SIG-M5 treated with dmso at 0.1 percent for 504 hours (cell line): Measurements from ENCODE around the gene FAM229B.
"Not testable (repeated sequence)": the region's sequence is repeated elsewhere in the genome, so short reads cannot be mapped to it uniquely, and the experiment has no call there.

Source experiments
- DNase-seq: peaks from one replicate; lab custom pipeline; 2025; ENCODE audit not compliant: unreplicated experiment; lab: John Stamatoyannopoulos, UW

The FAM229B gene, protein sequence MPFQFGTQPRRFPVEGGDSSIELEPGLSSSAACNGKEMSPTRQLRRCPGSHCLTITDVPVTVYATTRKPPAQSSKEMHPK

DNA sequence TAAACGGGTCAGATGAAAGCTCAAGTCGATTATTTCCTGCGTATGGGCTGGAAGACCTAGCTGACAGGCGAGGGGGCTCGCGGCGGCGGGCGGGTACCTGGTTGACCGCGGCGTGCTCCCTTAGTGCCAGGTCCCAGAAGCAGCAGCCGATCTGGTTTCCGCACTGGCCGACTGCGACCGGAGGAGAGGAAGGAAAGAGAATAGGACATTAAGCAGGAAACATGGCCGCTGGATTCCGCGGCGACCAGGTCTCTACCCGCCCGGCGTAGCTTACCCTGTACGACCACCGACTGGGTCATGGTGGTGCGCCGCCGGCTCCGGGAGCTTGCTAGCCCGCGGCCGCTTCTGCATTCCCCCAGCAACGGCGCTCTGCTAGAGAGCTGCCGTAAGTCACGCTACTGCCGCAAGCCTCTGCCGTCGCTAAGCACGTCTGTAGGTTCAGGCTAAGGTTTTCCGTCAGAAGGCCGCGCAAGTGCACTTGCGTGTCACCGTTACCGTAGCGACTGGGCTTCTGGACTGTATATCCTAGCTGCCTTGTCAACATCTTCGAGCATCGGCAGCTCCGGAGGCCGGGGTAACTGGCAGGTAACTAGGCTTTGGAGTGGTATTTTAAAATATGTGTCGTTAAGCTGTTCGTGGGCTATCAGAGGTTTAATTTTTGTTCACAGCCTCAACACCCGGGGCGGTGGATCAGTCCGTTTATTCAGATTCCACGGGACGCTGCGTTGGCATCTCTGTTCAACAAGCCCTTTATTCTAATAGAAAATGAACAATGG, at the start of gene FAM229B, which contains the start of gene TUBE1:
FAM229B (plus strand) TSS at position 456 of the 776 bp plus-strand sequence. CDS start 11,693 bp downstream, outside the sequence.
TUBE1 (minus strand) TSS at position 347 of the 776 bp plus-strand sequence; CDS start at position 299, 48 bp downstream.
- DNase-seq: peak; percentile 96

DNA sequence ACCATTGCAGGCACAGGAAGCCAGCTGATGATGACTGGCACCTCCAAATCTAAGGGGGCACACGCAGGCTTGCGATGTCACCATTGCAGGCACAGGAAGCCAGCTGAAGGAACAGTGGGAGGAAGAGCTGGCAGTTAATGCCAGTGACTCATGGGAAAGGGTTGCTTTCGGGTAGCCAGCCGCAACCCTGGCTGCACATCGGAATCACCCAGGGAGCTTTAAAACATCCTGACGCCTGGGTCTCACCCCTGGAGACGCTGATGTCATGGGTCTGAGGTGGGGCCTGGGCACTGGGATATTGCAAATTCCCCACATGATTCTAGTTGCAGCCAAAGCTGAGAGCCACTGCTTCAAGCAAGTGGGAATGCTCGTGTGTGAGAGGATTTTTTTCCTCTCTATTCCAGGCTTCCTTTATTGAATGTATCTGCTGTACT, 49.6 kb upstream of the FAM229B start:
- no peak for DNase-seq

DNA sequence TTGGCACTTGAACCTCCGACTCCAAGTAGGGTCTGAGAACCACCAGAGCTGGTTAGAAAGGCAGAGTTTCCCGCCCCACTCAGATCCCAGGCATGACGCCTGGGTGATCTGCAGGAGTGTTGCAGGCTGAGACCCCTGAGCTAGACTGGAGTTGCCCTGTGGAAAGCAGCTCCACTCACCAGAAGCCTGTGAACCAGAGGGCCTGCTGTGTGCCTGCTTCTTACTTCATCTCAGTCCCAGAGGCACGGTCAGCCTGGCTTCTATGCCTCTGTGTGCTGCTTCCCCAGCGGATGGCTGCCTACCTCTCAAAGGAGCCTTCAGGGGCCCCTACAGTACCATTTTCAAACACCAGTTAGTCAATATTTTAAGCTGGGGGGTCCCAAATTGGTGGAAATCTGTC, 49.1 kb upstream of the FAM229B start:
- no peak for DNase-seq

GRCh38 chr6:112038756-112039430, 48.5 kb upstream of the FAM229B start:
- no peak for DNase-seq

- no peak for DNase-seq
Measured at GRCh38 chr6:112039431-112039770, 48.0 kb upstream of the FAM229B start.

GRCh38 chr6:112040956-112041355, 46.4 kb upstream of the FAM229B start:
- no peak for DNase-seq

DNA sequence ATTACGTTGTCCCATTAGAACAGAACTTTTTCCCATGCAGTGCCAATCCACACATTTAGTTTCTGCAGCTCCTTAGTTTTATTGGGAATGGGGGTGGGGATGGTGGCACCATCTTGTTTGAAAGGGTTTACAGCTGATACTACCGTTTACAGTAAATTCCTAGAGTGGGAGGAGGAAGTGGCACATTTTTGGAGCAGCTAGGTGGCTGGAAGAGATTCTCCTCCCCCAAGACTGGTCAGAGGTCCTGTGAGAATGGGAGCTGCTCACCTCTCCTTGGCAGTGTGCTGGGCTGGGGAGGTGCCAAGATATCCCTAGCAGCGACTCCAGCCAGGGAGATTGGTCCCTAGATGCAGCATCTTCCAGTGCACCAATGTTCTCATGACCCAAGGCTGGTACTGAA, 45.9 kb upstream of the FAM229B start:
- no peak for DNase-seq

GRCh38 chr6:112043032-112044007, 44.1 kb upstream of the FAM229B start:
- peak; percentile 89 for DNase-seq

GRCh38 chr6:112044196-112044595, 43.2 kb upstream of the FAM229B start:
- DNase-seq: no peak

DNA sequence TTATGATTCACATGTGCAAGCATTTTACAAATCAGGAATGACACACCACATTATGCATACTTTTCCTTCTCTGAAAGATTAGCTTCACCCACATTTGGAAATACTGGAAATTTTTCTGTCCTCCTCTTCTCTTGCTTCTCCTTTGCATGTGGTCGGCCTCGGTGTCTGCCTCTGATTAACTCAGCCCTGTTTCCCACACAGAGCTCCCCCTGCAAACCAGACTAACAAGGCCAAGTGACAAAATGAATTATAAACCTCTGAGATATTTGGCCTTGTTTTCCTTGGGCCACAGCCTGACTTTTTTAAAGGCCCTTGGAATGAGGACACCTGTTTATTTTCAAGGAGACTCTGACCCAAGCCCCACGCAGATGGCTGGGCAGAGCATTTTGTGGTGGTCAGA, 42.5 kb upstream of the FAM229B start:
- no peak for DNase-seq

- not testable (repeated sequence) for DNase-seq
Measured at GRCh38 chr6:112047523-112047922, 39.9 kb upstream of the FAM229B start.

DNA sequence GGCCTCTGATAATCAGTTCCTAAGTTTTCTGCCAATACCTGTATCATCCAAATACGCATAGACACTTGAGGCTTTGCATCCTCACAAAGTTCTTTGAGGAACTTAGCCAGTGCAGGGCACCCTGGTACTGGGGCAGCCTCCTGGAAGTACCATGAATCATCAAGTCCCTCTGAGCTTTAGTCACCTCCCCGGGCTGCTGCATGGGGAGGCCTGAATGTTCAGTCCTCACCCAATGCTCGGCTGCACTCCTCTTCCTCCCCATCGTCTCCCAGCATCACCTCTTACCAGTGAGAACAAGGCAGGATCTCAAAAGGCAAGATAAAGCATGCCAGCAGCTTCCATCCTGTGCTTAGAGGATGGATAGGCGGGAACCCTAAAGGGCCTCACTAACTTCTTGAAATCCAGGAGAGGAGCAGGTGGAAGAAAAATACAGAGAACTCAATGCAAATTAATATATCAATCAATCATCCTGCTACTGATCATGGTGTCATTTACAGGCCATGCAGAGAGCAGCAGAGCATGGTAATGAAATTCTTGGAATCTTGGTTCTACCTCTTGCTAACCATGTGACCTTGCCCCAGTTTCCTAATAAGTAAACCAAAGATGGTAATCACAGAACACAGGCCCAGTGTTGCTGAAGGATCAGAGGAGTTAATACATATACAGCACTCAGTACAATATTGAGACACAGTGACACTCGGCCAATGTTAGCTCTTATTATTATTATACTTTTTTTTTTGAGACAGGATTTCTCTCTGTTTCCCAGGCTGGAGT, 38.2 kb upstream of the FAM229B start:
- DNase-seq: no peak

DNA sequence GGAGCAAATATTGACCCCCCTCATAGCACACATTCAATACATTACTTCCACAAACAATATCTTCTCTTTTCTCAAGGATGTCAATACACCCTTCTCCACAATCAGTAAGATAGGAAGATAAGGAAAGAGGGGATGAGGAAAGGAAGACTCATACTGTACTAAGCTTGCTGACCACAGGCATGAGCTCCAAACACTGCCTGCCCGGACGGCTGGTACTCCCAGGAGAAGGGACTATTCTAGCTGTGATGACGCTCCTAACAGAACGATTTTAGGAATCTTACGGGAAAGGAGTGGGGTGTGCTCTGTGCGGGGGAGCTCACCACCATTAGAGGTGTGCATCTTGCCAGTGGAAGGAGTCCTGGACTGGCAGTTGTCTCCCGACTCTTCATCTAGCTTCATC, 37.4 kb upstream of the FAM229B start:
- DNase-seq: no peak

- no peak for DNase-seq
Measured at GRCh38 chr6:112050429-112050828, 37.0 kb upstream of the FAM229B start.

DNA sequence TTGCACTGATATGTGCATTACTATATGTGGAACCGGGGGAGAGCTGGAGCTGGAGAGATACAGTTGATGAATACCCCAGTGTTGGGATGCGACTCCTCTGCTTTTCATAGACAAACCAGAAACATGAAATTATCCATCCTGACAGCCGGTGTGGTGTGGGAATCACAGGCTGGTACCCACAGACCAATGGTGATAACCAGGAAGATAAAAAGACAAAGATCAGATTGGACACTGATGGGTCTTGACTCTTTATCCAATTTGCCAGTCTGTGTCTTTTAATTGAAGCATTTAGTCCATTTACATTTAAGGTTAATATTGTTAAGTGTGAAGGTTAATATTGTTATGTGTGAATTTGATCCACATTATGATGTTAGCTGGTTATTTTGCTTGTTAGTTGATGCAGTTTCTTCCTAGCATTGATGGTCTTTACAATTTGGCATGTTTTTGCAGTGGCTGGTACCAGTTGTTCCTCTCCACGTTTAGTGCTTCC, 36.1 kb upstream of the FAM229B start:
- not testable (repeated sequence) for DNase-seq

DNA sequence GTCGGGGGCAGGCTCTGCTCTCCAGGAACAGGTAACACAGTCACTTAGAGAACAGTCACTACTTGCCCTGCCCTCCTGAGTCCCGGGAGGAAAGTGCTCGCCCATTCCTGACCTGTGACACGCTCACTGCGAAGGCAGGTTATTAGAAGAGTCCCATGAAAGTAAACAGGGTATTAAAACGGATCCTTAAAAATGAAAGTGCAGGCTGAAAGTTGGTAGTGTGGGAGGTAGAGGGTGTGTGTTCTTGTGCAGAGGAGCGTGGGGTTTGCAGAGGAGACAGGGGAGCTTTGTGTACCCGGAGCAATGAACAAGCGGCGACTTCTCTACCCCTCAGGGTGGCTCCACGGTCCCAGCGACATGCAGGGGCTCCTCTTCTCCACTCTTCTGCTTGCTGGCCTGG, 33.4 kb upstream of the FAM229B start, which contains the start of gene CCN6:
CCN6 (plus strand) TSS at position 104 of the 400 bp plus-strand sequence; CDS start at position 358, 254 bp downstream.
- DNase-seq: no peak

DNA sequence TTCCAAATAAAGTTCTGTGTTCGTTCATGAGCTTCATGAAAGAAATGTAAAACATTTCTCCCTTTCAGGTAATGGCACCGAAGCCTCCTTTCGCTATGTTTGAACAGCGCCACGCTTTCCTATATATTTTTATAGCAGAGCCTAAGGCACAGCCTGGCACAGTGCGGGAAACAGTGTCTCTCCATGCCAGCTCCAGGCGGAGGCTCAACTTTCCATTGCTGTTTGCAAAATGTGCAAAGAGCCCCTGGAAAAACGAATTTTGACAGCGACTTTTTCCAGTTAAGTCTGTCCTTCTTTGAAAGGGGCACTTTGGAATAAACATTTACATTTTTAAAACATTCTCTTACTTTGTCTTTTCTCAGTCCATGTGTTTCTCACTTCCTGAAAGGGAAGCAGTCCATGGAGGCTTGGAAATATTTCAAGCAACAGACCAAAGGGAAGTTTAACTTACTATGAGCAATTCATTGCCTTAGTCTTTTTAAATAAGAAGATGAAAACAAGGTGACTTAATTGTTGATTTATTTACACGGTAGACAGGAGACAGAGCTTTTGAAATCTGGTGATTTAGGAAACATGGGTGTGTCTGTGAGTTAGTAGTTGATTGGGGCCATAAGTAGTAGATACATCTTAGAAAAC, 32.7 kb upstream of the FAM229B start:
- DNase-seq: no peak

DNA sequence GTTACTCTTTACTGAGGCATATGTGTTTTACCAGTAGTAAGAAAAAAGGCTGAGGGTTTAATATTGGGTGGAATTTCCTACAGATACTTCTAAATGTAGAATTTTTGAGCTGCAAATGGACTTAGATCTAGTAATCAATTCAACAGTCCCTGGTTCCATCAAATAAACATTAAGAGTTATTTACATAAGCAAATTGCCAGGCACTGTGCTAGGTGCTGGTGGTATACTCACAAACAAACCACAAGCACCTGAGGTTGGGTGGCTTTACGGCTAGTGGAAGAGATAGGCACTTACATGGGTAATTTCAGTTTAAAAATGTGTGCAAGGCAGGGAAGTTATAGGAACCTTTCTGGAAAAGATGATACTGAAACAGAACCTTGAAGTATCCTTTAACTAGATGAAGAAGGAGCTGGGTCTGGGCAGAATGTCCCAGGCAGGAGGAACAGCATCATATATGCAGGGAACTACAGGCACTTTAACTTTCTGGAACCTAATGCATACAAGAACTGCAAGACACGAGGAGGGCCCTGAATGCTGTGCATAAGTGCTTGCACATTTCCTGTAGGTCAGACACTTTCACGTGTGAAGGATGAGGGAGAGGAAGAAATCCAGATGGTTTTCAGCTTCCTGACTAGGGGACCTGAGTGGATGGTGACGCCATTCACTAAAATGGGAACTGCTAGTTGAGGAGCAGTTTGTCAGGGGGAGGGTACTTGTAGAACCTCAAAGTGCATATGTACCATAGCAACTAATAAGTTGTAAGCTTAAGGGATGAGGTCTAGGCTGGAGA, 29.0 kb upstream of the FAM229B start:
- no peak for DNase-seq

DNA sequence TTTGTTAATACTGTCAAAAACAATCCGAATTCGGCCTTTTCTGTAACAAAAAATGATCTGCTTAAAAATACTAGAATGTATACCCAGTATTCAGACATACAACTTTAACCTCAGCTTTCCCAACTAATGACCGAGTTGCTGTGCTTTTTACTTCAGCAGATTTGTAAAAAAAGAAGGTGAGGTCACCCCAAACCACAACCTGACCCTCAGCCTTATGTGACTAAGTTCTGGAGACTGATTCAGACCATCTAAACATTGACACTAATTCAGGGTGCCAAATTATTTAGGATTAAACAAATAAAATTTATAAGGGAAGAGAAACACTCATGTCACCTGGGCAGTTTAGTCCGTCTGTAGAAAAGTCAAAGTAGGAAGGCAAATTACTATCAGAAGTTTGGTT, 25.8 kb upstream of the FAM229B start:
- DNase-seq: no peak
